ENCODE measurements around the gene SWT1.
"Not testable (repeated sequence)": the region's sequence is repeated elsewhere in the genome, so short reads cannot be mapped to it uniquely, and the experiment has no call there.

The SWT1 gene

GRCh38 chr1:185312361-185313138 lies 155.6 kb downstream of the SWT1 start:
- peaks cover 100% of the 10 kb centered on the region for H3K36me3 Mint-ChIP-seq
- ATAC-seq (no peak), DNase-seq (ENCODE audit: low spot score in 2 of 2) (no peak)

GRCh38 chr1:185314411-185314810 lies 157.4 kb downstream of the SWT1 start:
- no peak for DNase-seq (ENCODE audit: low spot score in 2 of 2)
- peak overlapping the region; percentile 94 for H3K4me3 Mint-ChIP-seq
- peak overlapping the region; percentile 95 for H3K27ac Mint-ChIP-seq
- peaks cover 41% of the 10 kb centered on the region for H3K4me1 Mint-ChIP-seq
- no peaks in the 10 kb centered on the region for H3K9me3 Mint-ChIP-seq
- ATAC-seq: no peak
- H3K36me3 Mint-ChIP-seq: peaks cover 91% of the 10 kb centered on the region

More at GRCh38 chr1:185312361-185313138, 155.6 kb downstream of the SWT1 start:
- peak overlapping the region; percentile 95 for H3K27ac Mint-ChIP-seq
- H3K4me1 Mint-ChIP-seq: peaks cover 38% of the 10 kb centered on the region
- H3K9me3 Mint-ChIP-seq: no peaks in the 10 kb centered on the region
- peak overlapping the region; percentile 94 for H3K4me3 Mint-ChIP-seq

DNA sequence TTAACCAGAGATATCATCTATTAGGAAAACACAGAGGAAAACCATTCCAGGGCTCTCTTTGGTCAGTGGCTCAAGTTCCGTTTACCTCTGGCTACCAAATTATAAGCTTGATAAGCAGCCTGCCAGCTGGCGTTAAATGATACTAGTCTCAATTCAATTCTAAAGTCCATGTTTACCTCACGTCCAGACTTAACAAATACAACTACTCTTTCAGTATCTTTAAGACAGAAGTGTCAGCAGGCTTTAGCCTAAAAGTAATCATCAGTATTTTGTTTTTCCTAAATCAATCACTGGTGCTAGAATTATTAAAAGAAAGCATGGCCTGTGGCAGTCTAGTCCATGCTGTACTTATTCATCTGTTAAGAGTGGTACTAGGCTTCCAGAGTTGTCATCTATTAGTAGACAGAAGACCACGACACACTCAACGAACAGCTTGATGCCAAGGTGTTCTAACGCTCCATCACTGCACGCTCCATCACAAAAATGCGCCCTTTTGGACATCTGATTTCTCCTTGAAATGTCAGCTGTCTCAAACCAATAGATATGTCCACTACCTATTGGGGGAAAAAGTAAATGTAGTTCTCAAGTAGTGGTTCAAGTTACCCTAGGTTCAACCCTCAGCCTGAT lies 158.6 kb downstream of the SWT1 start:
- Mint-ChIP-seq H3K4me1 (peaks cover 48% of the 10 kb centered on the region), H3K4me3 (peak overlapping the region; percentile 94), H3K36me3 (peaks cover 80% of the 10 kb centered on the region), H3K9me3 (no peaks in the 10 kb centered on the region), H3K27ac (peak overlapping the region; percentile 95)
- DNase-seq (ENCODE audit: low spot score in 2 of 2) (no peak), ATAC-seq (no peak)

DNA sequence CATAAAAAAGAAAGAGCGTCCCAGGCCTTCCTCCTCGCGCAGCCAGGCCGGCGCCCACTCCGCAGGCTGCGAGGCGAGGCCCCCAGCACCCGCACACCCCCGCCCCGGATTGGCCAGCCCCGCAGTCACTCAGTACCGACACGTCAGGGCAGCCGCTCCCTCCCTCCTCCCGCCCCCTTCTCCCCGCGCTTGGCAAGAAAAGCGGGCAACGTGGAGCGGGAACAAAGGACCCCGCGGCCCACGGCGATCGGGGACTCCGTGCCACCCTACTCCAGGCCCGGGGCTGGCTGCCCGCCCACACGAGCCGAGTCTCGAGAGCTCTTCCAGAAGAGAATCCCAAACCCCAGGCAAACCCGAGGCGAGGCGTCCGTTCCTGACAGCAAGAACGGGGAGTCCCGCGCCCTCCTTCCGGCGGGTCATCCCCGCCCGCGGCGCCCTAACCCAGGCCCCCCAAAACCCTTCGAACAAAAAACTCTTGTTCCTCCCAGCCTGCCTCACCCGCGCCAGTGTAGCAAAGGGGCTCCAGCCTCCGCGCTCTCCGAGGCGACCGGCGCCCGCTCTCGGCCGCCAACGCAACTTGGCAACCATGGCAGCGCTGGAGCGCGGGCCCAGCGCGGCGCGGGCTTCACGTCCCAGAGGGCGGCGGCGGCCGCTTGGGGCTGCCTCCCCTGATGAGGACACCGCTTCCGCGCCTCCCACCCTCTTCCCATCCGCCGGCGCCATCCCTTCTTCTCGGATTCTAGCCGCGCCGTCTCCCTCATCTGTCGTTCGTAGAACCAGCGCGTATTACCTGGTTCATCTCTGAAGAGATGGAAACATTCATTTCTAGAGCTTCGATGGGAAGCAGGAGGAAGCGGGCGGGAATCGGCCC lies 159.4 kb downstream of the SWT1 start:
- peak overlapping the region; percentile 94 for H3K4me3 Mint-ChIP-seq
- peak overlapping the region; percentile 95 for H3K27ac Mint-ChIP-seq
- no peaks in the 10 kb centered on the region for H3K9me3 Mint-ChIP-seq
- ATAC-seq (peak; percentile 71), DNase-seq (ENCODE audit: low spot score in 2 of 2) (peak; percentile 81 to 94)
- H3K36me3 Mint-ChIP-seq: peaks cover 71% of the 10 kb centered on the region
- peaks cover 45% of the 10 kb centered on the region for H3K4me1 Mint-ChIP-seq

DNA sequence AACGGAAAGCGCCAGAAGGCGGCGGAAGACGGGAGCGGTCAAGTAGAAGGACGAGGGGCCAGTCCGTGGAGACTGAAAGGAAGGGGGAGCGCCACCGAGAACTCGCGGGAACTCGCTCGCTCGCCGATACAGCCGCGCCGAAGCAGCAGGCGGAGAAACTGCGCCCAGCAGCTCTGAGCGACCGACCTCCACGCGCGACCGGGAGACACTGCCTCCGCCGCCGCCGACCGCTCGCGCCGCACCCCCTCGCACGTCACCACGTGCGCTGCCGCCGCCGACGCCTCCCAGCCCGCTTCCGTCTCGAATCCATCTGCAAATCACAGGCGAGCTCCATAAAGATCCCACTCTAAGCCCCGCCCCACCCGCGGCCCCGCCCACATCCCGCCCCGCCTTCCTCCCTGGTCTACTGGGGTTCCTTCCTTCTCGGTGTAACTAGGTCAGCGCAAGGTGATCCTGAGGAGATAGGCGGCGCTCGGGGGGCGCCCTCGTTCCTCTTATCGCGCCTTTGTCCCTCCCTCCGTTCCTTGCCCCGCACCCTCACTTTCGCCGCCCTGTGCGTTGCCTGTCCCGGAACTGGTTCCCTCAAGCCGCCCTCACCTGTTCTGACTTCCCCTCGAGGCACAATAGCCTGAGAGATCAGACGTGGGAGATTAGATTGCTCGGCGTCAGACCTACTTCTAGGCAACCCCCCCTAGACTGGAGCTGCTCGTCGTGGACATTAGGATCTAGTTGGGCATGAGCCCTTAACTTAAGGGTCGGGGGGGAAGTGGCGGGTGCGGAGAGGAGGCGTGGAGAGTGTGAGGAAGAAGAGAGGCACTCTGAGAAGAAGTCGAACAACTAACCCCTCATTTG lies 160.3 kb downstream of the SWT1 start, which contains the start of gene IVNS1ABP:
TSS of gene IVNS1ABP (minus strand) at position 210 of the 852 bp plus-strand sequence. CDS start 7,750 bp downstream, outside the sequence.
- ATAC-seq: peak; percentile 80
- DNase-seq (ENCODE audit: low spot score in 2 of 2): peak; percentile 78 to 94
- H3K9me3 Mint-ChIP-seq: no peaks in the 10 kb centered on the region
- peak within 1 kb of the TSS; percentile 94 for H3K4me3 Mint-ChIP-seq
- H3K27ac Mint-ChIP-seq: peak within 1 kb of the TSS; percentile 95
- peaks cover 37% of the 10 kb centered on the region for H3K4me1 Mint-ChIP-seq
- peaks cover 63% of the 10 kb centered on the region for H3K36me3 Mint-ChIP-seq

GRCh38 chr1:185317886-185318310 lies 160.9 kb downstream of the SWT1 start:
- H3K9me3 Mint-ChIP-seq: no peaks in the 10 kb centered on the region
- H3K4me3 Mint-ChIP-seq: peak overlapping the region; percentile 94
- peak; percentile 68 for ATAC-seq
- peak overlapping the region; percentile 95 for H3K27ac Mint-ChIP-seq
- peaks cover 56% of the 10 kb centered on the region for H3K36me3 Mint-ChIP-seq
- peaks cover 35% of the 10 kb centered on the region for H3K4me1 Mint-ChIP-seq
- no peak for DNase-seq (ENCODE audit: low spot score in 2 of 2)

GRCh38 chr1:185318431-185319138 lies 161.6 kb downstream of the SWT1 start:
- H3K4me1 Mint-ChIP-seq: peaks cover 33% of the 10 kb centered on the region
- no peak for ATAC-seq
- DNase-seq (ENCODE audit: low spot score in 2 of 2): no peak
- H3K4me3 Mint-ChIP-seq: peak overlapping the region; percentile 94
- no peaks in the 10 kb centered on the region for H3K9me3 Mint-ChIP-seq
- peak overlapping the region; percentile 95 for H3K27ac Mint-ChIP-seq
- H3K36me3 Mint-ChIP-seq: peaks cover 49% of the 10 kb centered on the region

- H3K9me3 Mint-ChIP-seq: no peaks in the 10 kb centered on the region
- no peak for ATAC-seq
- peaks cover 44% of the 10 kb centered on the region for H3K36me3 Mint-ChIP-seq
- DNase-seq (ENCODE audit: low spot score in 2 of 2): no peak
- peaks cover 27% of the 10 kb centered on the region for H3K4me1 Mint-ChIP-seq
- H3K27ac Mint-ChIP-seq: peak overlapping the region; percentile 95
- H3K4me3 Mint-ChIP-seq: peak overlapping the region; percentile 94
Observed at GRCh38 chr1:185319139-185319475, 162.1 kb downstream of the SWT1 start.

DNA sequence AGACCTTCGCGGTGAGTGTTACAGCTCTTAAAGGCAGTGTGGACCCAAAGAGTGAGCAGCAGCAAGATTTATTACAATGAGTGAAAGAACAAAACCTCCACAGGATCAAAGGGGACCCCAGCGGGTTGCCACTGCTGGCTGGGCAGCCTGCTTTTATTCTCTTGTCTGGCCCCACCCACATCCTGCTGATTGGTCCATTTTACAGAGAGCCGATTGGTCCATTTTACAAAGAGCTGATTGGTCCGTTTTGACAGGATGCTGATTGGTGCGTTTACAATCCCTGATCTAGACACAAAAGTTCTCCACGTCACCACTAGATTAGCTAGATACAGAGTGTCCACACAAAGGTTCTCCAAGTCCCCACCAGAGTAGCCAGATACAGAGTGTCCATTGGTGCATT lies 164.1 kb downstream of the SWT1 start:
- not testable (repeated sequence) for H3K9me3 Mint-ChIP-seq
- H3K4me1 Mint-ChIP-seq: peaks cover 19% of the 10 kb centered on the region
- H3K36me3 Mint-ChIP-seq: peaks cover 24% of the 10 kb centered on the region

GRCh38 chr1:185321653-185322221 lies 164.8 kb downstream of the SWT1 start:
- ATAC-seq; H3K9me3 Mint-ChIP-seq; H3K27ac Mint-ChIP-seq; H3K4me3 Mint-ChIP-seq; DNase-seq (ENCODE audit: low spot score in 2 of 2): not testable (repeated sequence)
- Mint-ChIP-seq H3K4me1 (peaks cover 19% of the 10 kb centered on the region), H3K36me3 (peaks cover 18% of the 10 kb centered on the region)

More for the DNA sequence above, 164.1 kb downstream of the SWT1 start:
- ATAC-seq; DNase-seq (ENCODE audit: low spot score in 2 of 2); H3K4me3 Mint-ChIP-seq; H3K27ac Mint-ChIP-seq: not testable (repeated sequence)

- H3K4me3 Mint-ChIP-seq: no peak overlapping the region
- DNase-seq (ENCODE audit: low spot score in 2 of 2) (no peak), ATAC-seq (no peak)
- H3K9me3 Mint-ChIP-seq: no peaks in the 10 kb centered on the region
- H3K4me1 Mint-ChIP-seq: peaks cover 17% of the 10 kb centered on the region
- H3K36me3 Mint-ChIP-seq: peaks cover 9% of the 10 kb centered on the region
- no peak overlapping the region for H3K27ac Mint-ChIP-seq
Observed at GRCh38 chr1:185322636-185323035, 165.7 kb downstream of the SWT1 start.

DNA sequence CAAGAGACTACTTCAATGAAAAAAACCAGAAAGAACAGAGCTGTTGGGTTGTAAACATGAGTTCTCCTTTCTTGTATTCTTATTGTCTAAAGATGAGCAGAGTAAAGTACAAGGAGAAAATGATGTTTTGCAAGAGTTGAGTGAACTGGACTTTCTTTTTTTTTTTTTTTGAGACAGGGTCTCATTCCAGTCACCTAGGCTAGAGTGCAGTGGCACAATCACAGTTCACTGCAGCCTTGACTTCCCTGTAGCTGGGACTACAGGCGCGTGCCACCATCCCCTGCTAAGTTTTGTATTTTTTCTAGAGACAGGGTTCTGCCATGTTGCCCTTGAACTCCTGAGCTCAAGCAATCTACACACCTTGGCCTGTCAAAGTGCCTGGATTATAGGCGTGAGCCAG lies 167.2 kb downstream of the SWT1 start:
- ATAC-seq: no peak
- Mint-ChIP-seq H3K4me1 (peaks cover 9% of the 10 kb centered on the region), H3K9me3 (no peaks in the 10 kb centered on the region), H3K27ac (no peak overlapping the region), H3K36me3 (no peaks in the 10 kb centered on the region), H3K4me3 (no peak overlapping the region)
- no peak for DNase-seq (ENCODE audit: low spot score in 2 of 2)

DNA sequence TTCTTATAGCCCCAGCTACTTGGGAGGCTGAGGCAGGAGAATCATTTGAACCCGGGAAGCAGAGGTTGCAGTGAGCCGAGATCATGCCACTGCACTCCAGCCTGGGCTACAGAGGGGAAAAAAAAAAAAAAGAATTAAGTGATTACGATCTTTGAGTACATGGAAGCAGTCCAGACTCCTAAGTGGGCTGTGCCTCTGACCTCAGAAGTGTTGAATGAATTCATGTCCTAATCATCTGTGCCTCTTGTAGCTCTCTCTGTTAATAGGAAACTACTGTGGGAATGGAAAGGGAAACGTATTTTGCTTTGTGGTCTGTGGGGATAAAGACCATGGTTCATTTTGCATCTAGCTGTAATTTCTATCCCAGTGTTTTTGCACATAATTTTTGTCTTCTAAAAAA lies 168.4 kb downstream of the SWT1 start:
- no peaks in the 10 kb centered on the region for H3K9me3 Mint-ChIP-seq
- no peaks in the 10 kb centered on the region for H3K36me3 Mint-ChIP-seq
- H3K4me3 Mint-ChIP-seq: no peak overlapping the region
- no peak for ATAC-seq
- no peak for DNase-seq (ENCODE audit: low spot score in 2 of 2)
- H3K4me1 Mint-ChIP-seq: peaks cover 4% of the 10 kb centered on the region
- no peak overlapping the region for H3K27ac Mint-ChIP-seq

GRCh38 chr1:185328255-185328654 lies 171.3 kb downstream of the SWT1 start:
- no peak overlapping the region for H3K4me3 Mint-ChIP-seq
- DNase-seq (ENCODE audit: low spot score in 2 of 2): no peak
- no peaks in the 10 kb centered on the region for H3K9me3 Mint-ChIP-seq
- no peak for ATAC-seq
- no peaks in the 10 kb centered on the region for H3K36me3 Mint-ChIP-seq
- H3K4me1 Mint-ChIP-seq: no peaks in the 10 kb centered on the region
- H3K27ac Mint-ChIP-seq: no peak overlapping the region

All from stimulated activated effector memory CD8-positive, alpha-beta T cell treated with anti-CD3 and anti-CD28 coated beads, Interleukin-12 subunit alpha, Interleukin-12 subunit beta, amount 100 ng/mL, for 72 hours (primary cell).